Gastrocnemius medialis (tissue), 4 donors: ENCODE data around the gene OSMR. TPM values are rescaled to one million over a fixed set of nuclear protein-coding genes. Genes with fewer than 3 reads are reported as not detected.

Source experiments
- ATAC-seq, 2 donors: fragments of 150-250 bp; one replicate each; pipeline ENCODE4 v1.9.1; 2016
- DNase-seq, 2 donors: peaks; one replicate each; pipeline ENCODE4 v3.0.0-alpha.2; 2019
- H3K27ac ChIP-seq, 4 donors: fragments of 200-600 bp; sonication (generic); 1 replicate in 1 of 4; 2 replicates in 3 of 4; pipeline ENCODE4 v1.5.1; 2016 to 2018; ENCODE audit warnings: mild to moderate bottlenecking in 2 of 4, moderate library complexity in 1 of 4
- H3K27me3 ChIP-seq, 3 donors: fragments of 200-600 bp; sonication (generic) in 2 of 3; 1 replicate in 1 of 3; 2 replicates in 2 of 3; pipeline versions ENCODE4 v1.5.1 to v1.6.0; 2016 to 2019; ENCODE audit warnings: mild to moderate bottlenecking in 1 of 3, moderate library complexity in 1 of 3
- H3K36me3 ChIP-seq, 2 donors: fragments of 200-600 bp; sonication (generic) in 1 of 2; one replicate each; pipeline ENCODE4 v1.5.1; 2017 to 2018
- H3K4me1 ChIP-seq, 2 donors: fragments of 200-600 bp; sonication (generic) in 1 of 2; one replicate each; pipeline ENCODE4 v1.5.1; 2016 to 2017; ENCODE audit warnings: mild to moderate bottlenecking in 2 of 2
- H3K4me3 ChIP-seq, 4 donors: fragments of 200-600 bp; sonication (generic) in 3 of 4; 1 replicate in 1 of 4; 2 replicates in 3 of 4; pipeline ENCODE4 v1.5.1; 2016 to 2019; ENCODE audit warnings: mild to moderate bottlenecking in 2 of 4
- H3K9me3 ChIP-seq, 3 donors: fragments of 200-600 bp; sonication (generic) in 2 of 3; 1 replicate in 1 of 3; 2 replicates in 2 of 3; pipeline ENCODE4 v1.5.1; 2016 to 2019
- CTCF ChIP-seq, 5 experiments: fragments of 450-650 bp in 3 of 5; fragments of 200-600 bp in 2 of 5; sonication (generic) in 2 of 5; IDR thresholded peaks in 4 of 5; conservative IDR thresholded peaks in 1 of 5; 1 replicate in 4 of 5; 2 replicates in 1 of 5; pipeline ENCODE4 v1.5.1; 2016 to 2019; ENCODE audit warnings: antibody characterized with exemption in 5 of 5, mild to moderate bottlenecking in 3 of 5, moderate library complexity in 3 of 5
- POLR2A ChIP-seq, 2 donors: fragments of 450-650 bp; IDR thresholded peaks; one replicate each; pipeline ENCODE4 v1.6.1; 2017; ENCODE audit warnings: antibody characterized with exemption in 2 of 2, mild to moderate bottlenecking in 2 of 2, moderate library complexity in 2 of 2
- in situ Hi-C, 4 donors: fragments of 200-750 bp; cut with MboI; loops; one replicate each; pipeline versions ENCODE4 v1.15.0 to v1.8.0; 2017; ENCODE audit warnings: low sequenced_read_pairs in 4 of 4
- intact Hi-C: fragments of 100-400 bp; cut with DNase I; formaldehyde crosslinking; loops from one replicate; pipeline ENCODE4 v1.15.1; 2023; ENCODE audit warnings: low total_unique reads
- total RNA-seq, 4 donors: library from RNA; depleted of rRNA; stranded (reverse); fragments of >200 nt; gene quantifications; one replicate each; pipeline versions ENCODE4 v1.1.0 to v1.2.3, GENCODE V29; 2016

The OSMR gene
- total RNA-seq, 4 donors from 2014 or later = 4.9 to 12.4 (median 6.5) TPM

- ATAC-seq (no peak), DNase-seq (no peak)
- TF ChIP-seq CTCF (IDR thresholded peaks at IDR 0.05 in 4 of 5, conservative IDR thresholded peaks at IDR 0.05 in 1 of 5) (no peak), POLR2A (IDR thresholded peaks at IDR 0.05) (no peak)
- intact Hi-C loops = no loop called here
- H3K27me3 ChIP-seq = no peaks in the 10 kb centered on the region
- in situ Hi-C loops = no loop called here
- no peak overlapping the region for H3K27ac ChIP-seq
- H3K4me3 ChIP-seq = no peak overlapping the region
- no peaks in the 10 kb centered on the region for H3K4me1 ChIP-seq
- H3K36me3 ChIP-seq = peaks cover 0 to 16% of the 10 kb centered on the region in 2 donors
- H3K9me3 ChIP-seq = no peaks in the 10 kb centered on the region
These were observed 59.7 kb downstream of the OSMR start for GRCh38 chr5:38905516-38905915.

GRCh38 chr5:38906503-38906902 lies 60.7 kb downstream of the OSMR start:
- Histone ChIP-seq H3K4me1 (no peaks in the 10 kb centered on the region), H3K36me3 (peaks cover 0 to 16% of the 10 kb centered on the region in 2 donors), H3K4me3 (no peak overlapping the region), H3K27ac (no peak overlapping the region), H3K27me3 (no peaks in the 10 kb centered on the region), H3K9me3 (no peaks in the 10 kb centered on the region)
- DNase-seq (no peak), ATAC-seq (no peak)
- in situ Hi-C loops (no loop called here), intact Hi-C loops (no loop called here)
- TF ChIP-seq POLR2A (IDR thresholded peaks at IDR 0.05) (no peak), CTCF (IDR thresholded peaks at IDR 0.05 in 4 of 5, conservative IDR thresholded peaks at IDR 0.05 in 1 of 5) (no peak)

GRCh38 chr5:38911933-38912332 lies 66.1 kb downstream of the OSMR start:
- no peak overlapping the region for H3K4me3 ChIP-seq
- DNase-seq = no peak
- H3K4me1 ChIP-seq = no peaks in the 10 kb centered on the region
- in situ Hi-C loops = no loop called here
- H3K36me3 ChIP-seq = no peaks in the 10 kb centered on the region
- TF ChIP-seq CTCF (IDR thresholded peaks at IDR 0.05 in 4 of 5, conservative IDR thresholded peaks at IDR 0.05 in 1 of 5) = no peak
- TF ChIP-seq POLR2A (IDR thresholded peaks at IDR 0.05) = no peak
- ATAC-seq = no peak
- H3K27me3 ChIP-seq = no peaks in the 10 kb centered on the region
- intact Hi-C loops = loop anchor here (1.0 kb wide), 1 partner anchor 23 kb away; no protein-coding TSS in a partner anchor
- H3K9me3 ChIP-seq = no peaks in the 10 kb centered on the region
- no peak overlapping the region for H3K27ac ChIP-seq

GRCh38 chr5:38913714-38914113 lies 67.9 kb downstream of the OSMR start:
- TF ChIP-seq POLR2A (IDR thresholded peaks at IDR 0.05) (no peak), CTCF (IDR thresholded peaks at IDR 0.05 in 4 of 5, conservative IDR thresholded peaks at IDR 0.05 in 1 of 5) (no peak)

GRCh38 chr5:38916802-38917201 lies 71.0 kb downstream of the OSMR start:
- H3K9me3 ChIP-seq = no peaks in the 10 kb centered on the region
- no peak overlapping the region for H3K4me3 ChIP-seq
- ATAC-seq (no peak), DNase-seq (no peak)
- intact Hi-C loops (no loop called here), in situ Hi-C loops (no loop called here)
- H3K4me1 ChIP-seq = no peaks in the 10 kb centered on the region
- TF ChIP-seq POLR2A (IDR thresholded peaks at IDR 0.05) = no peak
- TF ChIP-seq CTCF (IDR thresholded peaks at IDR 0.05 in 4 of 5, conservative IDR thresholded peaks at IDR 0.05 in 1 of 5) = no peak
- no peak overlapping the region for H3K27ac ChIP-seq
- H3K27me3 ChIP-seq = no peaks in the 10 kb centered on the region
- no peaks in the 10 kb centered on the region for H3K36me3 ChIP-seq

More at GRCh38 chr5:38913714-38914113, 67.9 kb downstream of the OSMR start:
- intact Hi-C loops (no loop called here), in situ Hi-C loops (no loop called here)
- Histone ChIP-seq H3K9me3 (no peaks in the 10 kb centered on the region), H3K4me3 (no peak overlapping the region), H3K27ac (no peak overlapping the region), H3K4me1 (no peaks in the 10 kb centered on the region), H3K27me3 (no peaks in the 10 kb centered on the region), H3K36me3 (no peaks in the 10 kb centered on the region)
- DNase-seq = no peak
- no peak for ATAC-seq
